ENCODE results near the gene COMMD1.

The COMMD1 gene

GRCh38 chr2:61882850-61883249 is 22.6 kb upstream of the COMMD1 start:
- TF ChIP-seq WT1 (tag by site-specific recombination; IDR thresholded peaks at IDR 0.05) (no peak), HIC1 (tag by site-specific recombination; IDR thresholded peaks at IDR 0.05) (no peak), ZNF701 (tag by site-specific recombination; IDR thresholded peaks at IDR 0.05) (no peak), ZFP41 (tag by site-specific recombination; IDR thresholded peaks at IDR 0.05; ENCODE audit: borderline replicate concordance) (no peak), ZSCAN30 (tag by site-specific recombination; IDR thresholded peaks at IDR 0.05) (no peak), ZNF558 (tag by site-specific recombination; IDR thresholded peaks at IDR 0.05) (no peak), KLF1 (tag by site-specific recombination; IDR thresholded peaks at IDR 0.05) (no peak), ZNF549 (tag by site-specific recombination; IDR thresholded peaks at IDR 0.05) (no peak)
- TF ChIP-seq, protein P1, sequence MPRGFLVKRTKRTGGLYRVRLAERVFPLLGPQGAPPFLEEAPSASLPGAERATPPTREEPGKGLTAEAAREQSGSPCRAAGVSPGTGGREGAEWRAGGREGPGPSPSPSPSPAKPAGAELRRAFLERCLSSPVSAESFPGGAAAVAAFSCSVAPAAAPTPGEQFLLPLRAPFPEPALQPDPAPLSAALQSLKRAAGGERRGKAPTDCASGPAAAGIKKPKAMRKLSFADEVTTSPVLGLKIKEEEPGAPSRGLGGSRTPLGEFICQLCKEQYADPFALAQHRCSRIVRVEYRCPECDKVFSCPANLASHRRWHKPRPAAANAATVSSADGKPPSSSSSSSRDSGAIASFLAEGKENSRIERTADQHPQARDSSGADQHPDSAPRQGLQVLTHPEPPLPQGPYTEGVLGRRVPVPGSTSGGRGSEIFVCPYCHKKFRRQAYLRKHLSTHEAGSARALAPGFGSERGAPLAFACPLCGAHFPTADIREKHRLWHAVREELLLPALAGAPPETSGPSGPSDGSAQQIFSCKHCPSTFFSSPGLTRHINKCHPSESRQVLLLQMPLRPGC (tag by site-specific recombination; IDR thresholded peaks at IDR 0.05), result no peak
- Histone ChIP-seq H3K36me3 (ENCODE audit: control insufficient read depth in 2 of 2, insufficient read depth in 1 of 2, low read length in 2 of 2) (peaks cover 85 to 88% of the 10 kb centered on the region in 2 experiments), H3K4me3 (ENCODE audit: low read depth, low read length) (no peak overlapping the region), H3K4me1 (ENCODE audit: control insufficient read depth, insufficient read depth, low read length) (no peaks in the 10 kb centered on the region), H3K27ac (ENCODE audit: extremely low read depth, low read depth, low read length) (no peak overlapping the region), H3K9me3 (ENCODE audit: control insufficient read depth, insufficient read depth, low read depth, low read length) (no peaks in the 10 kb centered on the region)
- ChIA-PET POLR2A (no interaction called here), CTCF (no interaction called here)

DNA sequence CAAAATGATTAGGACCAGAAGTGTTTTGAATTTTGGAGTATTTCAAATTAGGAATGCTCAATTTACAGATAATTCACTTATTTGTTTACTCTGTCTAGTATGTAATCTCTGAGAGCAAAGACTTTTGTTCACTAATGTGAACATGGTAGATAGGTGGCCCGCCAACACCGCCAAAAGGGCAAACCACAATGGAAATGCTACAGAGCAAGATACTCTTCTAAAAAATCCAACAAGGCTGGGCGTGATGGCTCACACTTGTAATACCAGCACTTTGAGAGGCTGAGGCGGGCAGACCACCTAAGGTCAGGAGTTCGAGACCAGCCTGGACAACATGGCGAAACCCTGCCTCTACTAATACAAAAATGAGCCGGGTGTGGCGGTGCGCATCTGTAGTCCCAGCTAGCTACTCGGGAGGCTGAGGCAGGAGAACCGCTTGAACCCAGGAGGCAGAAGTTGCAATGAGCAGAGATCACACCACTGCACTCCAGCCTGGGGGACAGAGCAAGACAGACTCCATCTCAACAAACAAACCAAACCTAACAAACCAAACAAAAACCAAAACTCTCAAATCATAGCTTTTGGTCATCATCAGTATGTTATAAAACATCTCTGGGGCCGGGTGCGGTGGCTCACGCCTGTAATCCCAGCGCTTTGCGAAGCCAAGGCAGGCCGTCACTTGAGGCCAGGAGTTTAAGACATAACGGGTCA is 19.4 kb upstream of the COMMD1 start:
- no peak for TF ChIP-seq ZNF596 (tag by site-specific recombination; IDR thresholded peaks at IDR 0.05)
- no peak for TF ChIP-seq GFI1B (tag by site-specific recombination; IDR thresholded peaks at IDR 0.05)
- peak; percentile 4; the same call in 1 of the 2 replicates for TF ChIP-seq KLF16 (tag by site-specific recombination; IDR thresholded peaks at IDR 0.05)
- ChIA-PET CTCF (interaction anchor here (0.6 kb wide), 1 partner anchor 495 kb away, joined by 3 read pairs; no protein-coding TSS in a partner anchor), POLR2A (no interaction called here)
- H3K9me3 ChIP-seq (ENCODE audit: control insufficient read depth, insufficient read depth, low read depth, low read length), result no peaks in the 10 kb centered on the region
- H3K27ac ChIP-seq (ENCODE audit: extremely low read depth, low read depth, low read length), result no peak overlapping the region
- peaks cover 53 to 57% of the 10 kb centered on the region in 2 experiments for H3K36me3 ChIP-seq (ENCODE audit: control insufficient read depth in 2 of 2, insufficient read depth in 1 of 2, low read length in 2 of 2)
- peak overlapping the region; percentile 2 for H3K4me3 ChIP-seq (ENCODE audit: low read depth, low read length)
- H3K4me1 ChIP-seq (ENCODE audit: control insufficient read depth, insufficient read depth, low read length), result no peaks in the 10 kb centered on the region

GRCh38 chr2:61887717-61888266 is 17.7 kb upstream of the COMMD1 start:
- Histone ChIP-seq H3K9me3 (ENCODE audit: control insufficient read depth, insufficient read depth, low read depth, low read length) (no peaks in the 10 kb centered on the region), H3K4me1 (ENCODE audit: control insufficient read depth, insufficient read depth, low read length) (no peaks in the 10 kb centered on the region), H3K4me3 (ENCODE audit: low read depth, low read length) (peak overlapping the region; percentile 93), H3K36me3 (ENCODE audit: control insufficient read depth in 2 of 2, insufficient read depth in 1 of 2, low read length in 2 of 2) (peaks cover 36 to 43% of the 10 kb centered on the region in 2 experiments), H3K27ac (ENCODE audit: extremely low read depth, low read depth, low read length) (peak overlapping the region; percentile 99)
- TF ChIP-seq ZSCAN4 (tag by site-specific recombination; IDR thresholded peaks at IDR 0.05), result peak; percentile 55; the same call in 1 of the 2 replicates
- TF ChIP-seq ZNF558 (tag by site-specific recombination; IDR thresholded peaks at IDR 0.05), result no peak
- CTCF ChIA-PET, result interaction anchor here (1.1 kb wide), 1 partner anchor 752 kb away, joined by 3 read pairs; no protein-coding TSS in a partner anchor
- POLR2A ChIA-PET, result interaction anchor here (0.6 to 1.4 kb wide), 2 partner anchors 8 to 34 kb away, joined by 5 to 6 read pairs; partner anchors contain the start of gene FAM161A
